A549 (cell line): ENCODE data around the gene SETD7.

ENCODE experiments used
- CEBPB ChIP-seq, 2 experiments: fragments of >200 bp in 1 of 2; sonication (Bioruptor Twin) in 1 of 2; formaldehyde crosslinking in 1 of 2; IDR thresholded peaks; 2 replicates each; pipeline ENCODE4 v1.6.1; 2012 to 2016
- CHD2 ChIP-seq: fragments of 150-350 bp; IDR thresholded peaks from 2 replicates; pipeline ENCODE4 v1.6.1; 2014; ENCODE audit warnings: low read length; ENCODE audit not compliant: partially characterized antibody
- EP300 ChIP-seq, 2 experiments: fragments of >200 bp; sonication (Bioruptor Twin); formaldehyde crosslinking; IDR thresholded peaks; 2 replicates in 1 of 2; 3 replicates in 1 of 2; pipeline ENCODE4 v1.6.1; 2016 to 2017
- ESRRA ChIP-seq: fragments of 150-350 bp; IDR thresholded peaks from 2 replicates; pipeline ENCODE4 v1.6.1; 2014; ENCODE audit warnings: mild to moderate bottlenecking, low read length, borderline replicate concordance
- JUN ChIP-seq, 2 experiments: fragments of >200 bp; sonication (Bioruptor Twin); formaldehyde crosslinking; IDR thresholded peaks; 2 replicates in 1 of 2; 3 replicates in 1 of 2; pipeline ENCODE4 v1.6.1; 2016 to 2017
- JUNB ChIP-seq: fragments of >200 bp; sonication (Bioruptor Twin); formaldehyde crosslinking; IDR thresholded peaks from 2 replicates; pipeline ENCODE4 v1.6.1; 2016
- MYC ChIP-seq: IDR thresholded peaks from 2 replicates; pipeline ENCODE4 v1.6.1; 2012; ENCODE audit warnings: mild to moderate bottlenecking, inconsistent platforms, low read length, improper control_type of control experiment, borderline replicate concordance
- POLR2A ChIP-seq: IDR thresholded peaks from 2 replicates; pipeline ENCODE4 v1.6.1; 2012; ENCODE audit warnings: mild to moderate bottlenecking, low read length
- RAD21 ChIP-seq, 2 experiments: fragments of >200 bp in 1 of 2; sonication (Bioruptor Twin) in 1 of 2; formaldehyde crosslinking in 1 of 2; IDR thresholded peaks in 1 of 2; conservative IDR thresholded peaks in 1 of 2; 2 replicates in 1 of 2; 3 replicates in 1 of 2; pipeline ENCODE4 v1.6.1; 2012 to 2018; ENCODE audit warnings: inconsistent platforms in 1 of 2
- RFX5 ChIP-seq: fragments of 450-650 bp; IDR thresholded peaks from 2 replicates; pipeline ENCODE4 v1.7.1; 2014; ENCODE audit warnings: antibody characterized with exemption, mild to moderate bottlenecking, moderate library complexity
- ZNF302 ChIP-seq: fragments of 250-450 bp; sonication (Bioruptor Pico); IDR thresholded peaks from 2 replicates; pipeline ENCODE4 v1.9.0; 2021; ENCODE audit warnings: inconsistent platforms, mild to moderate bottlenecking, moderate library complexity
- TF ChIP-seq, protein P1 (sequence below): IDR thresholded peaks from 2 replicates; pipeline ENCODE4 v1.6.1; 2012
- TF ChIP-seq, protein P2 (sequence below): fragments of >200 bp; sonication (Bioruptor Twin); formaldehyde crosslinking; IDR thresholded peaks from 3 replicates; pipeline ENCODE4 v1.5.1; 2016

DNA sequence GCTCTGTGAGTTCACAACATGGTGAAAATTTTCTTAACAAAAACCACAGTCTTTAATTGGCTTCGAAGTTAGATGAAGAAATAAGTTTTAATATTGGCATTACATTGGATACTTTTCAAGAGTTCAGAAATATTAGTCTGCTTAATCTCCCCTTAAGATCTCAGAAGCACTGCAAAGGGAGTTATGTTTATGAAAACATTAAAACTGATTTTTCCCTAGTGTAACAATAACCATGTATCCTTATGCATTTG, 1.5 kb downstream of the SETD7 start:
- TF ChIP-seq, protein P1, sequence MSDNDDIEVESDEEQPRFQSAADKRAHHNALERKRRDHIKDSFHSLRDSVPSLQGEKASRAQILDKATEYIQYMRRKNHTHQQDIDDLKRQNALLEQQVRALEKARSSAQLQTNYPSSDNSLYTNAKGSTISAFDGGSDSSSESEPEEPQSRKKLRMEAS: no peak
- TF ChIP-seq POLR2A (no peak), JUN (IDR thresholded peaks at IDR 0.05) (no peak), JUNB (no peak), ESRRA (no peak), MYC (no peak), ZNF302 (CRISPR knock-in tag) (no peak), RAD21 (conservative IDR thresholded peaks at IDR 0.05 in 1 of 2, IDR thresholded peaks at IDR 0.05 in 1 of 2) (no peak), RFX5 (no peak), EP300 (IDR thresholded peaks at IDR 0.05) (no peak), CHD2 (no peak), CEBPB (IDR thresholded peaks at IDR 0.05) (no peak)
- TF ChIP-seq, protein P2, sequence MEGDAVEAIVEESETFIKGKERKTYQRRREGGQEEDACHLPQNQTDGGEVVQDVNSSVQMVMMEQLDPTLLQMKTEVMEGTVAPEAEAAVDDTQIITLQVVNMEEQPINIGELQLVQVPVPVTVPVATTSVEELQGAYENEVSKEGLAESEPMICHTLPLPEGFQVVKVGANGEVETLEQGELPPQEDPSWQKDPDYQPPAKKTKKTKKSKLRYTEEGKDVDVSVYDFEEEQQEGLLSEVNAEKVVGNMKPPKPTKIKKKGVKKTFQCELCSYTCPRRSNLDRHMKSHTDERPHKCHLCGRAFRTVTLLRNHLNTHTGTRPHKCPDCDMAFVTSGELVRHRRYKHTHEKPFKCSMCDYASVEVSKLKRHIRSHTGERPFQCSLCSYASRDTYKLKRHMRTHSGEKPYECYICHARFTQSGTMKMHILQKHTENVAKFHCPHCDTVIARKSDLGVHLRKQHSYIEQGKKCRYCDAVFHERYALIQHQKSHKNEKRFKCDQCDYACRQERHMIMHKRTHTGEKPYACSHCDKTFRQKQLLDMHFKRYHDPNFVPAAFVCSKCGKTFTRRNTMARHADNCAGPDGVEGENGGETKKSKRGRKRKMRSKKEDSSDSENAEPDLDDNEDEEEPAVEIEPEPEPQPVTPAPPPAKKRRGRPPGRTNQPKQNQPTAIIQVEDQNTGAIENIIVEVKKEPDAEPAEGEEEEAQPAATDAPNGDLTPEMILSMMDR: no peak
